ES-I3 (cell line): ENCODE measurements around the gene ST6GALNAC1.
"Not testable (repeated sequence)": the region's sequence is repeated elsewhere in the genome, so short reads cannot be mapped to it uniquely, and the experiment has no call there.

ENCODE experiments used
- H3K36me3 ChIP-seq: 2 replicates; pipeline ENCODE4 v1.6.1; 2013; ENCODE audit warnings: mild to moderate bottlenecking, low read length, control low read depth, moderate library complexity; ENCODE audit not compliant: insufficient read depth
- H3K4me1 ChIP-seq: 2 replicates; pipeline ENCODE4 v1.6.1; 2013; ENCODE audit warnings: mild to moderate bottlenecking, control low read depth, low read length; ENCODE audit not compliant: insufficient read depth
- H3K9ac ChIP-seq: 2 replicates; pipeline ENCODE4 v1.6.1; 2013; ENCODE audit warnings: low read depth, mild to moderate bottlenecking, low read length, moderate library complexity
- H3K9me3 ChIP-seq: 2 replicates; pipeline ENCODE4 v1.6.1; 2013; ENCODE audit warnings: mild to moderate bottlenecking, low read length, moderate library complexity; ENCODE audit not compliant: control insufficient read depth, insufficient read depth

Gene ST6GALNAC1

GRCh38 chr17:76642032-76642561 lies 1.5 kb downstream of the ST6GALNAC1 start:
- no peaks in the 10 kb centered on the region for H3K9me3 ChIP-seq
- no peak overlapping the region for H3K9ac ChIP-seq
- no peaks in the 10 kb centered on the region for H3K36me3 ChIP-seq
- H3K4me1 ChIP-seq = peaks cover 16% of the 10 kb centered on the region

GRCh38 chr17:76641501-76641900 lies 2.1 kb downstream of the ST6GALNAC1 start:
- Histone ChIP-seq H3K9ac (no peak overlapping the region), H3K4me1 (peaks cover 16% of the 10 kb centered on the region), H3K36me3 (no peaks in the 10 kb centered on the region), H3K9me3 (no peaks in the 10 kb centered on the region)

GRCh38 chr17:76640550-76641380 lies 2.8 kb downstream of the ST6GALNAC1 start:
- peaks cover 16% of the 10 kb centered on the region for H3K4me1 ChIP-seq
- no peaks in the 10 kb centered on the region for H3K9me3 ChIP-seq
- no peak overlapping the region for H3K9ac ChIP-seq

GRCh38 chr17:76638263-76638662 lies 5.3 kb downstream of the ST6GALNAC1 start:
- Histone ChIP-seq H3K9me3 (no peaks in the 10 kb centered on the region), H3K9ac (no peak overlapping the region), H3K4me1 (peaks cover 16% of the 10 kb centered on the region), H3K36me3 (no peaks in the 10 kb centered on the region)

More at GRCh38 chr17:76640550-76641380, 2.8 kb downstream of the ST6GALNAC1 start:
- H3K36me3 ChIP-seq = no peaks in the 10 kb centered on the region

GRCh38 chr17:76636486-76637206 lies 6.9 kb downstream of the ST6GALNAC1 start:
- H3K9me3 ChIP-seq, H3K9ac ChIP-seq, H3K36me3 ChIP-seq: not testable (repeated sequence)
- H3K4me1 ChIP-seq = peaks cover 14% of the 10 kb centered on the region

- Histone ChIP-seq H3K9me3 (no peaks in the 10 kb centered on the region), H3K36me3 (no peaks in the 10 kb centered on the region), H3K4me1 (peaks cover 7% of the 10 kb centered on the region), H3K9ac (no peak overlapping the region)
These were observed 7.7 kb downstream of the ST6GALNAC1 start for GRCh38 chr17:76635659-76636360.

- Histone ChIP-seq H3K4me1 (peaks cover 9% of the 10 kb centered on the region), H3K9ac (no peak overlapping the region), H3K36me3 (no peaks in the 10 kb centered on the region), H3K9me3 (no peaks in the 10 kb centered on the region)
These were observed 8.5 kb downstream of the ST6GALNAC1 start for GRCh38 chr17:76635039-76635438.

GRCh38 chr17:76633628-76634328 lies 9.8 kb downstream of the ST6GALNAC1 start:
- no peak overlapping the region for H3K9ac ChIP-seq
- no peaks in the 10 kb centered on the region for H3K9me3 ChIP-seq
- H3K4me1 ChIP-seq = peaks cover 11% of the 10 kb centered on the region
- H3K36me3 ChIP-seq = no peaks in the 10 kb centered on the region

- H3K36me3 ChIP-seq = no peaks in the 10 kb centered on the region
- H3K9me3 ChIP-seq = no peaks in the 10 kb centered on the region
- H3K9ac ChIP-seq = no peak overlapping the region
- peaks cover 7% of the 10 kb centered on the region for H3K4me1 ChIP-seq
These were observed 11.6 kb downstream of the ST6GALNAC1 start for GRCh38 chr17:76631821-76632565.

GRCh38 chr17:76630151-76630550 lies 13.4 kb downstream of the ST6GALNAC1 start:
- no peaks in the 10 kb centered on the region for H3K9me3 ChIP-seq
- H3K36me3 ChIP-seq = no peaks in the 10 kb centered on the region
- H3K9ac ChIP-seq = no peak overlapping the region
- H3K4me1 ChIP-seq = peaks cover 7% of the 10 kb centered on the region

- Histone ChIP-seq H3K9ac (no peak overlapping the region), H3K36me3 (no peaks in the 10 kb centered on the region), H3K4me1 (peaks cover 7% of the 10 kb centered on the region), H3K9me3 (no peaks in the 10 kb centered on the region)
These were observed 16.0 kb downstream of the ST6GALNAC1 start for GRCh38 chr17:76627510-76627909.

GRCh38 chr17:76626442-76626841 lies 17.1 kb downstream of the ST6GALNAC1 start:
- H3K4me1 ChIP-seq = peaks cover 7% of the 10 kb centered on the region
- H3K9me3 ChIP-seq = no peaks in the 10 kb centered on the region
- no peak overlapping the region for H3K9ac ChIP-seq
- H3K36me3 ChIP-seq = no peaks in the 10 kb centered on the region

GRCh38 chr17:76625496-76625895 lies 18.1 kb downstream of the ST6GALNAC1 start:
- Histone ChIP-seq H3K9me3 (no peaks in the 10 kb centered on the region), H3K36me3 (no peaks in the 10 kb centered on the region), H3K4me1 (peaks cover 7% of the 10 kb centered on the region), H3K9ac (no peak overlapping the region)
